Suprapubic skin (tissue), 3 donors: Measurements from ENCODE around the gene SMYD3.

ENCODE experiments used
- EP300 ChIP-seq: sonication (generic); formaldehyde crosslinking; IDR thresholded peaks from one replicate; pipeline ENCODE4 v1.6.1; 2017; ENCODE audit warnings: antibody characterized with exemption
- TF ChIP-seq, protein P1 (sequence below), 2 donors: fragments of 200-600 bp in 1 of 2; fragments of 450-650 bp in 1 of 2; sonication (generic) in 1 of 2; IDR thresholded peaks; one replicate each; pipeline ENCODE4 v1.5.1; 2016 to 2019; ENCODE audit warnings: antibody characterized with exemption in 2 of 2, mild to moderate bottlenecking in 1 of 2, moderate library complexity in 1 of 2

DNA sequence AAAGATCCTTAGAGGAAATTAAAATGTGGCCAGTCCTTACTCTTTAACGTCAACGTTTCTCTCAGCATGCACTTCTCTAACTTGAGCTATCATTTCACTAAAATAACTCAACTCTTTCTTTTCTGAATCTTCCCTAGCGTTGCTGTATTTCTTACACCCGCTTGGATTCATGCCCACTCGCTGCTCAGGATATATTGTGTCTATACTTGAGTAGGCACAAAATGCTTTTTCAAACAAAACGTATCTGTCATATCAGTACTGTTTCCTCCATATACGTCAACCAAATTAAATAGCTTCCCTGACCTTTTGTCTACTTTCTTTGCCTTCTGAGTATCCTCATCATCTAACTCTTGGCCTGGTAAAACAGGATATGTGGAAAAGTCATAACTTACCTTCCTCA, 549.7 kb downstream of the SMYD3 start:
- TF ChIP-seq, protein P1, sequence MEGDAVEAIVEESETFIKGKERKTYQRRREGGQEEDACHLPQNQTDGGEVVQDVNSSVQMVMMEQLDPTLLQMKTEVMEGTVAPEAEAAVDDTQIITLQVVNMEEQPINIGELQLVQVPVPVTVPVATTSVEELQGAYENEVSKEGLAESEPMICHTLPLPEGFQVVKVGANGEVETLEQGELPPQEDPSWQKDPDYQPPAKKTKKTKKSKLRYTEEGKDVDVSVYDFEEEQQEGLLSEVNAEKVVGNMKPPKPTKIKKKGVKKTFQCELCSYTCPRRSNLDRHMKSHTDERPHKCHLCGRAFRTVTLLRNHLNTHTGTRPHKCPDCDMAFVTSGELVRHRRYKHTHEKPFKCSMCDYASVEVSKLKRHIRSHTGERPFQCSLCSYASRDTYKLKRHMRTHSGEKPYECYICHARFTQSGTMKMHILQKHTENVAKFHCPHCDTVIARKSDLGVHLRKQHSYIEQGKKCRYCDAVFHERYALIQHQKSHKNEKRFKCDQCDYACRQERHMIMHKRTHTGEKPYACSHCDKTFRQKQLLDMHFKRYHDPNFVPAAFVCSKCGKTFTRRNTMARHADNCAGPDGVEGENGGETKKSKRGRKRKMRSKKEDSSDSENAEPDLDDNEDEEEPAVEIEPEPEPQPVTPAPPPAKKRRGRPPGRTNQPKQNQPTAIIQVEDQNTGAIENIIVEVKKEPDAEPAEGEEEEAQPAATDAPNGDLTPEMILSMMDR (IDR thresholded peaks at IDR 0.05), result no peak
- TF ChIP-seq EP300, result no peak
